ENCODE results near the gene MKX. TPM values are rescaled to one million over a fixed set of nuclear protein-coding genes. Genes with fewer than 3 reads are reported as not detected.

The MKX gene
- total and polyA plus RNA-seq, 7 donors, result 0.01 to 0.24 (median 0.07) TPM; not detected in 1

DNA sequence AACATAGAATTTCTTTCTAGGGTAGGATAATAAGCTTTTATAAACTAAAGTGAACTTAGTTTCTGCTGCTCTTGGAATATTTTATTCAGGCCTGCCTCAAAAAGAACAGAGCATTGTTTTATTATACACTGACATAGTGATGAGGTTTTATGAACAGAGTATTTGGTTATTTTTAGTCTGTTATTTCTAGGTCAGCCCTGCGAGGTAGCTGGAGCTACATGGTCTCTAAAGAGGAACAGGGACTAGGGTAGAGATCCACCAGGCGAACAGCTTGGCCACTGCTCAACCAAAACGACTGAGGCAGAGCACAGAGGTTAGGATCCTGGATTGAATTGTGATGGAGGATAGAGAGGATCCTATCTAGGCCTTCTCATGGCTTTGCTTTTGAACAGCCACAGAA, 53.0 kb downstream of the MKX start:
- no peaks in the 10 kb centered on the region for H3K27me3 ChIP-seq (ENCODE audit: insufficient read depth in 3 of 3, low read length in 2 of 3)
- DNase-seq (no peak), ATAC-seq (no peak)
- intact Hi-C loops (cut with DNase I), result no loop called here
- TF ChIP-seq CTCF (IDR thresholded peaks at IDR 0.05), result no peak
- no peak overlapping the region for H3K27ac ChIP-seq
- 46 to 53% (median 49%) methylated on average over 3 of the region's 3 CpGs for WGBS, 3 donors
- no peaks in the 10 kb centered on the region for H3K36me3 ChIP-seq (ENCODE audit: insufficient read depth in 1 of 2, low read depth in 1 of 2)
- H3K9me3 ChIP-seq, result no peaks in the 10 kb centered on the region
- H3K4me3 ChIP-seq, result no peak overlapping the region
- no peaks in the 10 kb centered on the region for H3K4me1 ChIP-seq

DNA sequence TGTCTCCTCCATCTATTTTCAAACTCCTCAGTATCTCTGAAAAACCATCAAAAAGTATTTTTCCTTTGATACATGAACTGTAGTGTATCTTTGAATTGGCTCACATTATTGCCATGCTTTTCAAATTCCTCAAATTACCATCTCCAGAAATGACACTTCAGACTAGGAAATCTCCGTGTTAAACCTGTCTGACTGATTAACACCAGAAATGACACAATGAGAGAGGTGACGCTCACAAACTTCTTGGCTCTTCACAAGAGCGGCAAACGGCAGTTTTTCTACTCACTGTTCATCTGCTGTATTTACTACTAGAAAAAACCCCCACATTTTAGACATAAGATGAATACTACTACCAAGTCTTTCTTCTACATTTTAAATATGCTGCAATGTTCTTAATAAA, 56.6 kb downstream of the MKX start:
- TF ChIP-seq CTCF (IDR thresholded peaks at IDR 0.05), result no peak
- 57 to 72% (median 67%) methylated on average over 4 of the region's 4 CpGs for WGBS, 3 donors
- no peaks in the 10 kb centered on the region for H3K27me3 ChIP-seq (ENCODE audit: insufficient read depth in 3 of 3, low read length in 2 of 3)
- no peak overlapping the region for H3K4me3 ChIP-seq
- H3K36me3 ChIP-seq (ENCODE audit: insufficient read depth in 1 of 2, low read depth in 1 of 2), result no peaks in the 10 kb centered on the region
- ATAC-seq (no peak), DNase-seq (no peak)
- H3K27ac ChIP-seq, result no peak overlapping the region
- H3K9me3 ChIP-seq, result no peaks in the 10 kb centered on the region
- no peaks in the 10 kb centered on the region for H3K4me1 ChIP-seq
- intact Hi-C loops (cut with DNase I), result no loop called here

- Histone ChIP-seq H3K27me3 (ENCODE audit: insufficient read depth in 3 of 3, low read length in 2 of 3) (no peaks in the 10 kb centered on the region), H3K4me1 (no peaks in the 10 kb centered on the region), H3K36me3 (ENCODE audit: insufficient read depth in 1 of 2, low read depth in 1 of 2) (no peaks in the 10 kb centered on the region), H3K4me3 (no peak overlapping the region), H3K27ac (no peak overlapping the region), H3K9me3 (no peaks in the 10 kb centered on the region)
- 20 to 35% (median 34%) methylated on average over 1 of the region's 1 CpG for WGBS, 3 donors
- ATAC-seq (no peak), DNase-seq (no peak)
- no peak for TF ChIP-seq CTCF (IDR thresholded peaks at IDR 0.05)
- intact Hi-C loops (cut with DNase I), result no loop called here
These were observed 57.3 kb downstream of the MKX start for GRCh38 chr10:27688276-27688675.

DNA sequence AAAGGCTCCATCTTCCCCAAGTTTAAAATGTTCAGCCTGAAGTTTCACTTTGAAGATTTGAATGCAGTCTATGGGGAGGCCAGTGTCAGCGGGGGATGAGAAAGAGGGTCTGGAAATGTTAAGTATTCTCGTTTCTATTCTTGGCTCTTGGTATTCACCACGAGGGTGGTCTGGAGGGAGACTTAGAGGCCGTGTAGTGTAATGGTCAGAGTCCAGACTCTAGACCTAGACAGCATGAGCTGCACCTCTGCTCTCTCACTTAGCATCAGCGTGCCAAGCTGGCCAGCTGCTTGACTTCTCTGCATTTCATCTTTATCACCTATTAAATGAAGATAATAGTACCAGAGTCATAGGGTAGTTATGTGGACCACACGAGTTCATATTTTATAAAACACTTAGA, 57.9 kb downstream of the MKX start:
- intact Hi-C loops (cut with DNase I), result no loop called here
- TF ChIP-seq CTCF (IDR thresholded peaks at IDR 0.05), result no peak
- 38 to 47% (median 47%) methylated on average over 6 of the region's 6 CpGs for WGBS, 3 donors
- DNase-seq (no peak), ATAC-seq (no peak)
- Histone ChIP-seq H3K36me3 (ENCODE audit: insufficient read depth in 1 of 2, low read depth in 1 of 2) (no peaks in the 10 kb centered on the region), H3K4me1 (no peaks in the 10 kb centered on the region), H3K9me3 (no peaks in the 10 kb centered on the region), H3K4me3 (no peak overlapping the region), H3K27ac (no peak overlapping the region), H3K27me3 (ENCODE audit: insufficient read depth in 3 of 3, low read length in 2 of 3) (no peaks in the 10 kb centered on the region)

DNA sequence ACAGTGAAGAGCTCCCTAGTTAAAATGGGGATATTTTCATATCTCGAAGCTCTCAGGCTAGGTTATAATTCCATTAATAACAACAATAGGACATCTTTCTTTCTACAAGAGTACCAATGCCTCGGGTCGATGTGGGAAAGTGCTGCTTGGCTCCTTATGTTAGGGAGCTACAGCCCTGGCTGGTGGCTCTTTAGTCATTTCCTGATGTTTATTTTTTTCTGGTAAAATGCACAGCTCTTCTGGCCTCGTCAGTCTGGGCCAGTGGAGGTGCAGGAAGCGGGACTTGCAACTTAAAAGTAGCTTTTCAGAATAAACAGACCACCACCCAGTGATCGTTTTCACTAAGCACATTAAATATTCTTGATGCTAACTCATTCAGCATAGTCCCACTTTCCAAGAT, 58.3 kb downstream of the MKX start:
- Histone ChIP-seq H3K27ac (no peak overlapping the region), H3K4me1 (no peaks in the 10 kb centered on the region), H3K9me3 (no peaks in the 10 kb centered on the region), H3K4me3 (no peak overlapping the region), H3K36me3 (ENCODE audit: insufficient read depth in 1 of 2, low read depth in 1 of 2) (no peaks in the 10 kb centered on the region), H3K27me3 (ENCODE audit: insufficient read depth in 3 of 3, low read length in 2 of 3) (no peaks in the 10 kb centered on the region)
- ATAC-seq (no peak), DNase-seq (no peak)
- intact Hi-C loops (cut with DNase I), result no loop called here
- TF ChIP-seq CTCF (IDR thresholded peaks at IDR 0.05), result no peak
- 68 to 78% (median 76%) methylated on average over 6 of the region's 6 CpGs for WGBS, 3 donors
